Endothelial cell of umbilical vein (primary cell): ENCODE data around the gene MGAT4A.

Source experiments
- CTCF ChIP-seq, 2 donors: IDR thresholded peaks; 1 replicate in 1 of 2; 2 replicates in 1 of 2; pipeline ENCODE4 v1.5.1; 2011; ENCODE audit warnings: low read length in 2 of 2, mild to moderate bottlenecking in 2 of 2, moderate library complexity in 2 of 2, control low read depth in 1 of 2, inconsistent platforms in 1 of 2, low read depth in 1 of 2; ENCODE audit not compliant: insufficient read depth in 1 of 2; ENCODE audit errors: extremely low read depth in 1 of 2
- MAX ChIP-seq: IDR thresholded peaks from 2 replicates; pipeline ENCODE4 v1.6.1; 2011; ENCODE audit not compliant: insufficient read depth, insufficient read length
- POLR2A ChIP-seq: IDR thresholded peaks from 2 replicates; pipeline ENCODE4 v1.6.1; 2012; ENCODE audit warnings: low read depth, mild to moderate bottlenecking, control low read depth, low read length

DNA sequence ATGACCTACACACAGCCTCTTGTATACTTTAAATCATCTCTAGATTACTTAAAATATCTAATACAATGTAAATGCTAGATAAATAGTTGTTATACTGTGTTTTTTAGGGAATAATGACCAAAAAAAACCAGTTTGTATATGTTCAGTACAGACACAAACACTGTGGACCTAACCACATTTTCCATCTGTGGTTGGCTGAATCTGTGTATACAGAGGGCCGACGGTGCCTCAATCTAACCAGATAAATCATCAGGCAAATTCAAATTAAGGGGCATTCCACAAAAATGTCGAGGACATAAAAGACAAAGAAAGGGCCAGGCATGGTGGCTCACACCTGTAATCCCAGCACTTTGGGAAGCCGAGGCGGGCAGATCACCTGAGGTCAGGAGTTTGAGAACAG is 14.1 kb downstream of the MGAT4A start:
- TF ChIP-seq CTCF (IDR thresholded peaks at IDR 0.05; ENCODE audit: extremely low read depth in 1 of 2, insufficient read depth in 1 of 2, low read depth in 1 of 2, low read length in 2 of 2) (no peak), POLR2A (no peak), MAX (no peak)
